ENCODE data around the gene ZEB1. TPM values are rescaled to one million over a fixed set of nuclear protein-coding genes. Genes with fewer than 3 reads are reported as not detected.

The ZEB1 gene
- total and polyA plus RNA-seq, 10 of the 15 experiments (the other 5 are each of a cell fraction or from before 2014, with no cell fraction given), result 10.4 to 35.6 (median 24.5) TPM

GRCh38 chr10:31270954-31271353 lies 48.1 kb upstream of the ZEB1 start:
- H3K9me3 ChIP-seq (replicated peaks; ENCODE audit: control insufficient read depth, insufficient read depth, low read length), result no peaks in the 10 kb centered on the region
- H3K4me1 ChIP-seq (ENCODE audit: control insufficient read depth, insufficient read depth, low read length), result no peaks in the 10 kb centered on the region
- FAIRE-seq (no peak), ATAC-seq (no peak), DNase-seq (ENCODE audit: low read depth, low spot score) (no peak)
- intact Hi-C loops (cut with micrococcal nuclease; ENCODE audit: unreplicated experiment), result no loop called here
- no peaks in the 10 kb centered on the region for H4K20me1 ChIP-seq (ENCODE audit: control insufficient read depth, insufficient read depth)
- no peaks in the 10 kb centered on the region for H3K79me2 ChIP-seq (ENCODE audit: control insufficient read depth, insufficient read depth, low read length)
- ChIA-PET POLR2A (no interaction called here), RAD21 (ENCODE audit: unreplicated experiment) (no interaction called here), CTCF (no interaction called here), SMC1A (ENCODE audit: uncharacterized antibody, unreplicated experiment) (interaction anchor here (1.0 kb wide), 1 partner anchor 19 kb away, joined by 3 read pairs; no protein-coding TSS in a partner anchor)
- H3K36me3 ChIP-seq (ENCODE audit: control insufficient read depth in 2 of 2, insufficient read depth in 2 of 2, low read length in 1 of 2), result no peaks in the 10 kb centered on the region
- no peak overlapping the region for H3K4me3 ChIP-seq
- H2AFZ ChIP-seq (ENCODE audit: control insufficient read depth, low read depth, low read length), result no peak overlapping the region
- in situ Hi-C loops (cut with MboI), result no loop called here
- H3K4me2 ChIP-seq (ENCODE audit: control insufficient read depth, insufficient read depth), result no peak overlapping the region
- H3K9ac ChIP-seq (ENCODE audit: control insufficient read depth, insufficient read depth, low read length), result no peak overlapping the region
- H3K27me3 ChIP-seq (replicated peaks in 1 of 2; ENCODE audit: control insufficient read depth in 2 of 2, insufficient read depth in 2 of 2, low read length in 1 of 2), result no peaks in the 10 kb centered on the region
- BruUV-seq (replicated peaks), result no TSS peak
- H3K27ac ChIP-seq (ENCODE audit: control insufficient read depth, insufficient read depth), result no peak overlapping the region
- WGBS (ENCODE audit: insufficient coverage, insufficient replicate concordance, low lambda C conversion rate, missing lambda C conversion rate), result 83% methylated on average over 5 of the region's 5 CpGs
- no peak for TF ChIP-seq EED (IDR thresholded peaks at IDR 0.05; ENCODE audit: low read depth)
- no peak for TF ChIP-seq PAX8 (IDR thresholded peaks at IDR 0.05)
- TF ChIP-seq TCF3 (IDR thresholded peaks at IDR 0.05; ENCODE audit: borderline replicate concordance, insufficient read depth, low read depth, low read length), result no peak
- no peak for TF ChIP-seq CBFB (IDR thresholded peaks at IDR 0.05; ENCODE audit: low read depth)
- TF ChIP-seq MXI1 (IDR thresholded peaks at IDR 0.05; ENCODE audit: low read depth, low read length), result no peak
- TF ChIP-seq SPI1 (IDR thresholded peaks at IDR 0.05; ENCODE audit: borderline replicate concordance, insufficient read depth, low read depth, low read length), result no peak
- no peak for TF ChIP-seq POLR2AphosphoS2 (IDR thresholded peaks at IDR 0.05; ENCODE audit: low read depth, low read length)
- TF ChIP-seq GABPA (IDR thresholded peaks at IDR 0.05; ENCODE audit: low read depth), result no peak
- TF ChIP-seq SIN3A (IDR thresholded peaks at IDR 0.05; ENCODE audit: low read depth, low read length), result no peak
- no peak for TF ChIP-seq SMAD5 (IDR thresholded peaks at IDR 0.05; ENCODE audit: low read depth)
- no peak for TF ChIP-seq ASH2L (IDR thresholded peaks at IDR 0.05; ENCODE audit: borderline replicate concordance, low read depth)
- TF ChIP-seq ZBTB11 (CRISPR knock-in tag; IDR thresholded peaks at IDR 0.05), result no peak
- no peak for TF ChIP-seq NR2C2 (IDR thresholded peaks at IDR 0.05; ENCODE audit: borderline replicate concordance, control insufficient read depth, insufficient read length, low read depth)
- TF ChIP-seq HDAC2 (IDR thresholded peaks at IDR 0.05), result no peak
- TF ChIP-seq JUND (IDR thresholded peaks at IDR 0.05; ENCODE audit: low read depth, low read length), result no peak
- TF ChIP-seq BCL3 (IDR thresholded peaks at IDR 0.05; ENCODE audit: borderline replicate concordance, insufficient read depth, low read depth, low read length, poor library complexity, severe bottlenecking), result no peak
- no peak for TF ChIP-seq SREBF2 (IDR thresholded peaks at IDR 0.05; ENCODE audit: low read length)
- no peak for TF ChIP-seq JUNB (IDR thresholded peaks at IDR 0.05)
- TF ChIP-seq PKNOX1 (IDR thresholded peaks at IDR 0.05), result no peak
